ENCODE results near the gene TBCCD1.
A peak's percentile ranks its signal among the peaks of the same experiment; 100 is the strongest.

Gene TBCCD1, protein sequence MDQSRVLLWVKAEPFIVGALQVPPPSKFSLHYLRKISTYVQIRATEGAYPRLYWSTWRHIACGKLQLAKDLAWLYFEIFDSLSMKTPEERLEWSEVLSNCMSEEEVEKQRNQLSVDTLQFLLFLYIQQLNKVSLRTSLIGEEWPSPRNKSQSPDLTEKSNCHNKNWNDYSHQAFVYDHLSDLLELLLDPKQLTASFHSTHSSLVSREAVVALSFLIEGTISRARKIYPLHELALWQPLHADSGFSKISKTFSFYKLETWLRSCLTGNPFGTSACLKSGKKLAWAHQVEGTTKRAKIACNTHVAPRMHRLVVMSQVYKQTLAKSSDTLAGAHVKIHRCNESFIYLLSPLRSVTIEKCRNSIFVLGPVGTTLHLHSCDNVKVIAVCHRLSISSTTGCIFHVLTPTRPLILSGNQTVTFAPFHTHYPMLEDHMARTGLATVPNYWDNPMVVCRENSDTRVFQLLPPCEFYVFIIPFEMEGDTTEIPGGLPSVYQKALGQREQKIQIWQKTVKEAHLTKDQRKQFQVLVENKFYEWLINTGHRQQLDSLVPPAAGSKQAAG

GRCh38 chr3:186567072-186567921 lies at the start of gene TBCCD1:
TSS of gene TBCCD1 (minus strand) at chr3:186567339. CDS start at chr3:186564329, 3,010 bp downstream.
- H3K4me3 ChIP-seq (ENCODE audit: low read depth, low read length) = peak within 1 kb of the TSS; percentile 98

DNA sequence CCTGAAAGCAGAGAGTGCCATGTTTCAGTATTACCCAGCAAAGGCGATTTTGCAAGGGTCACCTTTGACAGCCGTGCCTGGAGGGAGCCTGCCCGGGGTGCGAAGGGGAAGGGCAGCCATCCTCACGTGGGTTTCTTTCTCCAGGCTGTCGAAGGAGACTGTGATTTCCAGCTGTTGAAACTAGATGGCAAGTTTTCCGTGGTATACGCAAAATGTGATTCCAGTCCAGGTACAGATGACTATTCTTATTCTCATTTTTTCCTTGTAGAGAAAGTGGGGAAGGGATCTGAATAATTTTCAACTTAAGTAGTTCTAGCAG lies 49.1 kb upstream of the TBCCD1 start:
- DNase-seq (ENCODE audit: low read depth) = no peak
- H3K4me3 ChIP-seq (ENCODE audit: low read depth, low read length) = no peak overlapping the region

More at GRCh38 chr3:186567072-186567921, at the start of gene TBCCD1:
- peak; percentile 67 for DNase-seq (ENCODE audit: low read depth)

GRCh38 chr3:186614597-186615483 lies 47.7 kb upstream of the TBCCD1 start:
- no peak for DNase-seq (ENCODE audit: low read depth)
- H3K4me3 ChIP-seq (ENCODE audit: low read depth, low read length) = no peak overlapping the region

GRCh38 chr3:186614266-186614596 lies 47.1 kb upstream of the TBCCD1 start:
- no peak overlapping the region for H3K4me3 ChIP-seq (ENCODE audit: low read depth, low read length)
- DNase-seq (ENCODE audit: low read depth) = no peak

DNA sequence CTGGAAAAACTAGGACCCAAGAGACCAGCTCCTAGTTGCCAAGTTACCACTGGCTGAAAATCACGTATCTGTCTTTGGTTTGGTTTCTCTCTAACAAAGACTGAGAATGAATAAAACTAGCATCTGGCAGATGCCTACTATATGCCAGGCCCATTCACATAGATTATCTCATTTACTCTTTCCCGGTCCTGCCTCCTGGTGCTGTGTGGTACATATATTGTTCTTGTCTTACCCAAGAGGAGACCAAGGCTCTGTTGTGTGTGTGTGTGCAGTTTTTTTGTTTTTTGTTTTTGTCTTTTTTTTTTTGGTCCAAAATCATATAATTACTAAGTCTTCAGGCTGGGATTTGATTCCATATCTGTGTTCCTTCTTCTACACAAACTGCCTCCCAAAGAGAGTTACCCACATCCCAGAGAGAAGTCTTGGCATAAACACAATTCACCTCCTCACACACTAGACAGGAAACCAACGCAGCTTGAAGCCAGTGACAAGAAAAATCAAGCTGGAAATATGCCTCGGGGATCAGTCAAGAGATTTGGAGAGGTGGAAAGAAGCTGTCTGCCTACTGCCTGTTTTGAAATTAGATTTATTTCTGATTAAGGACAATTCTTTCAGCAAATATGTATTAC lies 46.6 kb upstream of the TBCCD1 start:
- H3K4me3 ChIP-seq (ENCODE audit: low read depth, low read length) = no peak overlapping the region
- DNase-seq (ENCODE audit: low read depth) = no peak

- no peak for DNase-seq (ENCODE audit: low read depth)
These were observed 45.8 kb upstream of the TBCCD1 start, which contains the start of gene AHSG for GRCh38 chr3:186612721-186613636. TSS of gene AHSG (plus strand) at chr3:186613060. CDS start at chr3:186613142, 82 bp downstream.

GRCh38 chr3:186612065-186612464 lies 44.9 kb upstream of the TBCCD1 start:
- no peak for DNase-seq (ENCODE audit: low read depth)
- H3K4me3 ChIP-seq (ENCODE audit: low read depth, low read length) = no peak overlapping the region

More at GRCh38 chr3:186612721-186613636, 45.8 kb upstream of the TBCCD1 start, which contains the start of gene AHSG:
- no peak within 1 kb of the TSS for H3K4me3 ChIP-seq (ENCODE audit: low read depth, low read length)

- DNase-seq (ENCODE audit: low read depth) = no peak
- H3K4me3 ChIP-seq (ENCODE audit: low read depth, low read length) = no peak overlapping the region
These were observed 42.2 kb upstream of the TBCCD1 start for GRCh38 chr3:186609247-186609868.

DNA sequence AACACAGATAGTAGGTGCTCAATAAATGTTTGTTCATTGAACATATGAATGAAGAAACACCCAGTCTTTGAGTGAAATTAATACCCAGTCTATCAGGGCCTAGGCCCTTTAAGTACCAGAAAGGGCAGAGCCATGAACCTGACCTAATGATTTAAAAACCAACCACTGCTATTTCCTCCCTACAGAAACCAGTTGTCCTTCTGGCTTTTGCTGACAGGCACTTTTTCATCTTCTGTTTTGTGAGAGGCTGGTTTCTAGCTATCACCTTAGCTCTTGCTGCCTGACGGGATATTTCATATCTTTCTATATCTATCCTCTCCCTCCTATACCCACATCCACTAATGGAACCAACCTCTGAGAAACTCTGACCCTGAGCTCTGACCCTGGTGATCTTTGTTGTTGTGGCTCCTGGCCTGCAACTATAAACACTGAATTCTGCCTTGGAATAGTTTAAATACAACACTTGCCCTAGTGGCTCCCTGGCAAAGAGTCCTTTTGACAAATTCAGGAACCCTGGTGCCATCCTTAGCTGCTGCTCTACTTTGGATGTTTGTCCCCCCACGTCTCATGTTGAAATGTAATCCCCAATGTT lies 41.6 kb upstream of the TBCCD1 start:
- no peak overlapping the region for H3K4me3 ChIP-seq (ENCODE audit: low read depth, low read length)
- DNase-seq (ENCODE audit: low read depth) = no peak

DNA sequence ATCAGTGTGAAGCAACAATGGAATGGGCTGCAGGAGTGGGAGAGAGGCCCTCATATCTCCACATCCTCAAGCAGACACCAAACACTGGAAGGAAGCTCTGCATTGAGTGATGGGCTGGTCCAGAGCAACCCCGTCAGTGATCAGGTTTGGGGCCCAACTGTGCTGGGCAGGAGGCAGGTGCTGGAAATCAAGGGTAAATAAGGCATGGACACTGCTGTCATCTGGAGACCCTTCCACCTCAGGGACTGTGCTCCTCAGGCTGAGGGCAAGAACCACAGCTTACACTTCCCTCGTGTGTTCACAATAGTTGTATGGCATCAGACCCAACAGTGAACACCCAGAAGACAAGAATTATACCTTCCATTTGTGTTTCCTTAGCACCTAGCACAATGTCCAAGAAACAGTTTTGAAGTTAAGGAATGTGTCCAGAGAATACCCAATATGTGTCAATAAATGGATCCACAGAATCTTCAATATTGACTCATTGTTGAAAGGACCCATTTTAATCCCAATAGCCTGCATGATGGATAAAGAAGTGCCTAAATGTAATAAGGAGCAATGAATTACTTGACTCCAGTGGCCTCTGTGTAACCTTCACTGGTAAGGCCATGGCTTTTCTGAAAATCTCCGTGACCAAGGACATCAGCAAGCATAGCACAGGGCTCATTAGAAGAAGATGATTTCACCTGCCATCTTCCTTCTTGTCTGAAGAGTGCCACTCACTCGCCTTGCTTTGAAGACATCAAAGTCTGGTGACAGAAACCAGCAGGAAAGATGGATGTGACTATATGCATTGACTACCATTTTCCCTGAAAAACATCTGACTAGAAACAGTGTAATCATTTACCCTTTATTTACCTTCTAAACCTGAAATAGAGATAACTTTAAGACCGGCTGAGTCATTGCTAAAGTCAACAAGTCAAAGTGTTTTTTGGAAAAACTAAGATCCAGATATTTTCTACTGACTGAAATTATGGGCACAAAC lies 38.7 kb upstream of the TBCCD1 start:
- no peak for DNase-seq (ENCODE audit: low read depth)
- no peak overlapping the region for H3K4me3 ChIP-seq (ENCODE audit: low read depth, low read length)

DNA sequence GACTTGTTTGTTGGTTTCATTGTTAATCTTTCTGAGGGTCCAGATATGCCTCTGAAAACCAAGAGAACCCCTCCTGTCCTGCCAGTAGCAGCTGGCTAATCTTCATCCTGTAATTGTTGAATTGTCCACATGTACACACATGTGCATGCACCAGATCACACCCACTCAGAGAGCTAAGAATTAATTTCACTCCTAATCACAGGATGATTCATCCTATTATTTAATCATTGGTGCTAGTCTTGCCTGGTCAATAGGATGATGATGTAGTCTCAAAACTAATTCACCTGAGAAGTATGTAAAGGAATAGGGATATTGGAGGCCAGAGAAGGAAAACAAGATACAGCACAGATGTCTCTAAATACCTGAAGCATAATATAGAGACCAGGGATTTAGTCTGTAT lies 37.9 kb upstream of the TBCCD1 start:
- no peak overlapping the region for H3K4me3 ChIP-seq (ENCODE audit: low read depth, low read length)
- no peak for DNase-seq (ENCODE audit: low read depth)

DNA sequence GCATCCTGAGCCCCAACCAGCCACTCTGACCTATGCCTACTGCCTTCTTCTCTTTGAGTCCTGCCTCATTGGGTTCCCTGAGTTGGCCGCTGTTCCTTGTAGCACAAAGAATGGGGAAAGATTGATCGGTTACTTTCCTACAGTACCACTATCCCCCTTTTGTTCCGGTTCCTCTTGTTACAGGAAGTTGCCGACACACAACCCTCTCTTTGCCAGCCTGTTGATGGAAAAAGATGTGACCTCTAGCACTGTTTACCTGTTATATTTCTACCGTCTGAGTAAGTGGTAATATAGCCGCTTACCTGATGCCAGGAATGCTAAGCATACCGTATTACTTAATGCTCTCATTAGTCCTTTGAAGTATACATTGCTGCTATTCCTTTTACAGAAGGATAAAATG lies 36.0 kb upstream of the TBCCD1 start:
- no peak for DNase-seq (ENCODE audit: low read depth)
- H3K4me3 ChIP-seq (ENCODE audit: low read depth, low read length) = no peak overlapping the region

DNA sequence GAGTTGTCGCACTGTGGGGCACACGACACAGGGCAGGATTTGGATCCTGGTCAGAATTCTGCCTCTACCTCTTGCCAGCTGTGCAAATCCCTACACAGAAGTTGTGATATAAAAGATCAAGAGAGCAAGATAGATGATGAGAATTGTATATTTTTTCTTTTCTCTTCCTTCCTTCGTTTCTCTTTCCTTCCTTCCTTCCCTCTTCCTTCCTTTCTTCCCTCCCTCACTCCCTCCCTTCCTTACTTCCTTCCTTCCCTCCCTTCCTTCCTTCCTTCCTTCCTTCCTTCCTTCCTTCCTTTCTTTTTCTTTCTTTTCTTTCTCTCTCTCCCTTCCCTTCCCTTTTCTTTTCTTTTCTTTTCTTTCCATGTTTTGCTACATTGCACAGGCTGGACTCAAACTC lies 33.8 kb upstream of the TBCCD1 start:
- no peak for DNase-seq (ENCODE audit: low read depth)
- no peak overlapping the region for H3K4me3 ChIP-seq (ENCODE audit: low read depth, low read length)

DNA sequence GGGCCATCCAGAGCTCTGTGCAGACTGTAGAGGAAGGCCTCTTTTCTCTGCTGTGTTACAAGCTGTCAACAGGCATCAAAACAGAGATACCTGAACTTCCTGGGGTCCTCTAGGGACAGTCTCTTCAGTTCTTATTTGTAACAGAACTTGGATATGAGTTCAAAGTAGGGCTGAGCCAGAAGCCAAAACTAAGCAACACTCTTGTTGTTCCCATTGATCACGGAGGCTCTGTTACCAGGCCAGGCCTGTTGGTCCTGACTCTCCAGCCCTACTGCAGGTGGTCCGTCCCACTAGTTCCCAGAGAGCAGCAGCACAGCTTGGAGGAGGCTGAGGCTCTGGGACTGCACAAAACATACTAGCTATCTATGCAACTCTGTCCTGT lies 32.6 kb upstream of the TBCCD1 start:
- no peak overlapping the region for H3K4me3 ChIP-seq (ENCODE audit: low read depth, low read length)
- DNase-seq (ENCODE audit: low read depth) = no peak

DNA sequence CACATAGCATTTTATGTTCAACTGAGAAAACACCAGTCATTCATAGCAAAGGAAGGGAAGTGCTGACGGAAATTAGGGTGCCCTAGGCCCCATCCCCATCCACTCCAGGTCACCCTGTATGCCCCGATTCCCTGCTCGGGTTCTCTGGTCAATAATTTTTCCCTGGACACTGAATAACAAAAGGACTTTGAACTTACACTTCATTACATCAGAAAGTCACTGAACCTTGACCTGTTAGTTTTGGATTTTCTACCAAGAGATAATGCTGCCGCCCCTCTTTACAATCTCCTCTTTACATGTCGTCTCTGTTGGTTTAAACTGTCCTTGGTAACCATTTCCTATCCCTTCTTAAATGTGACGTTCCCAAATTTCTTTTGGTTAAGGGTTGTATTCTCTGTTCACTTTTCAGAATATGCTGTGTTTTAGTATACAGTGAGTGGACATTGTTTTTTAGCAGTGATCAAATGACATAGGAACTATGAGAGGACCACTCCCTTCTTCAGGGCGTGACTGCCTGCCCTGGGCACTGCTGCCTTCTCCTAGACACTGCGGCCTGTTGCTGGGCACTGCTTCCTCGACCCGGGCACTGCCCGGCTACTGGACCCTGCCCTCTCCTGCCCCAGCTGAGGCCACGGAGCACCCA lies 32.1 kb upstream of the TBCCD1 start:
- DNase-seq (ENCODE audit: low read depth) = no peak
- no peak overlapping the region for H3K4me3 ChIP-seq (ENCODE audit: low read depth, low read length)

GRCh38 chr3:186598794-186599141 lies 31.6 kb upstream of the TBCCD1 start:
- no peak for DNase-seq (ENCODE audit: low read depth)
- H3K4me3 ChIP-seq (ENCODE audit: low read depth, low read length) = no peak overlapping the region
